ENCODE results near the gene KCMF1.

DNA sequence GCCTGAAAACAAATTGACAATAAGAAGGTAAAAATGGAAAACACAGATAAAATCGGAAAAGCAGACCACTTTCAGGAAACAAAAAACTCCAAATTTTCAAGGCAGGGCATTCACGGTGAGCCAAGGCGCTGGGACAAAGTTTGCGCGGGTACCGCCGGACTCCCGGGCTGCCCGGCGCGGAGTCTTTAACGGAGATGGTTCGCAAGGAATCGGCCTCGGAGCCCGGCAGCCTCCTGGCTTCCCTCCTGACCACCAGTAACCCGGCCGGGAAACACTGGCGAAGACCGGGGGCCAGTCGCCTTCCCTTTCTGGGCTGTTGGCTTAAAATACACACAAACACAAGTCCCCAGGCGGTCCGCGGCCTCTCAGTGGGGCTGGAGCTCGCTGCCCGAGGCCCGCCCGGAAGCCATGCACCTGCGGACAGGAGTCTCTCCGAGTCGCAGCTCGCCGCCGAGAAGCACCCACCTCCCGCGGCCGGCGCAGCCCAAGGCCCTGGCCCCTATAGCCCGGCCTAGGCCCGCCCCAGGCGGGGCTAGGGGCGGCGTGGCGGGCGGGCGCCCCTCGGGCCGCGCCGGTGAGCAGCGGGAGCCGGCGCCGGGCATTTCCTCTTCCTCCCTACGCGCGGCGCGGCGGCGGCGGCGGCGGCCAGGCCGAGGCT, 622 bp upstream of the KCMF1 start:
- TF ChIP-seq RAD21 (IDR thresholded peaks at IDR 0.05) = no peak
- TF ChIP-seq, protein P1, sequence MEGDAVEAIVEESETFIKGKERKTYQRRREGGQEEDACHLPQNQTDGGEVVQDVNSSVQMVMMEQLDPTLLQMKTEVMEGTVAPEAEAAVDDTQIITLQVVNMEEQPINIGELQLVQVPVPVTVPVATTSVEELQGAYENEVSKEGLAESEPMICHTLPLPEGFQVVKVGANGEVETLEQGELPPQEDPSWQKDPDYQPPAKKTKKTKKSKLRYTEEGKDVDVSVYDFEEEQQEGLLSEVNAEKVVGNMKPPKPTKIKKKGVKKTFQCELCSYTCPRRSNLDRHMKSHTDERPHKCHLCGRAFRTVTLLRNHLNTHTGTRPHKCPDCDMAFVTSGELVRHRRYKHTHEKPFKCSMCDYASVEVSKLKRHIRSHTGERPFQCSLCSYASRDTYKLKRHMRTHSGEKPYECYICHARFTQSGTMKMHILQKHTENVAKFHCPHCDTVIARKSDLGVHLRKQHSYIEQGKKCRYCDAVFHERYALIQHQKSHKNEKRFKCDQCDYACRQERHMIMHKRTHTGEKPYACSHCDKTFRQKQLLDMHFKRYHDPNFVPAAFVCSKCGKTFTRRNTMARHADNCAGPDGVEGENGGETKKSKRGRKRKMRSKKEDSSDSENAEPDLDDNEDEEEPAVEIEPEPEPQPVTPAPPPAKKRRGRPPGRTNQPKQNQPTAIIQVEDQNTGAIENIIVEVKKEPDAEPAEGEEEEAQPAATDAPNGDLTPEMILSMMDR (IDR thresholded peaks at IDR 0.05; ENCODE audit: low read depth, low read length, missing input control) = no peak
- no peak for TF ChIP-seq GABPA (IDR thresholded peaks at IDR 0.05 in 1 of 2, conservative IDR thresholded peaks at IDR 0.05 in 1 of 2)
- TF ChIP-seq YY1 (IDR thresholded peaks at IDR 0.05) = peak; percentile 16
- no peak for TF ChIP-seq TAF1 (conservative IDR thresholded peaks at IDR 0.05)
- TF ChIP-seq EGR1 (IDR thresholded peaks at IDR 0.05; ENCODE audit: low read depth in 2 of 2) = no peak
- TF ChIP-seq, protein P2, sequence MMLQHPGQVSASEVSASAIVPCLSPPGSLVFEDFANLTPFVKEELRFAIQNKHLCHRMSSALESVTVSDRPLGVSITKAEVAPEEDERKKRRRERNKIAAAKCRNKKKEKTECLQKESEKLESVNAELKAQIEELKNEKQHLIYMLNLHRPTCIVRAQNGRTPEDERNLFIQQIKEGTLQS (IDR thresholded peaks at IDR 0.05) = no peak
- TF ChIP-seq, protein P3, sequence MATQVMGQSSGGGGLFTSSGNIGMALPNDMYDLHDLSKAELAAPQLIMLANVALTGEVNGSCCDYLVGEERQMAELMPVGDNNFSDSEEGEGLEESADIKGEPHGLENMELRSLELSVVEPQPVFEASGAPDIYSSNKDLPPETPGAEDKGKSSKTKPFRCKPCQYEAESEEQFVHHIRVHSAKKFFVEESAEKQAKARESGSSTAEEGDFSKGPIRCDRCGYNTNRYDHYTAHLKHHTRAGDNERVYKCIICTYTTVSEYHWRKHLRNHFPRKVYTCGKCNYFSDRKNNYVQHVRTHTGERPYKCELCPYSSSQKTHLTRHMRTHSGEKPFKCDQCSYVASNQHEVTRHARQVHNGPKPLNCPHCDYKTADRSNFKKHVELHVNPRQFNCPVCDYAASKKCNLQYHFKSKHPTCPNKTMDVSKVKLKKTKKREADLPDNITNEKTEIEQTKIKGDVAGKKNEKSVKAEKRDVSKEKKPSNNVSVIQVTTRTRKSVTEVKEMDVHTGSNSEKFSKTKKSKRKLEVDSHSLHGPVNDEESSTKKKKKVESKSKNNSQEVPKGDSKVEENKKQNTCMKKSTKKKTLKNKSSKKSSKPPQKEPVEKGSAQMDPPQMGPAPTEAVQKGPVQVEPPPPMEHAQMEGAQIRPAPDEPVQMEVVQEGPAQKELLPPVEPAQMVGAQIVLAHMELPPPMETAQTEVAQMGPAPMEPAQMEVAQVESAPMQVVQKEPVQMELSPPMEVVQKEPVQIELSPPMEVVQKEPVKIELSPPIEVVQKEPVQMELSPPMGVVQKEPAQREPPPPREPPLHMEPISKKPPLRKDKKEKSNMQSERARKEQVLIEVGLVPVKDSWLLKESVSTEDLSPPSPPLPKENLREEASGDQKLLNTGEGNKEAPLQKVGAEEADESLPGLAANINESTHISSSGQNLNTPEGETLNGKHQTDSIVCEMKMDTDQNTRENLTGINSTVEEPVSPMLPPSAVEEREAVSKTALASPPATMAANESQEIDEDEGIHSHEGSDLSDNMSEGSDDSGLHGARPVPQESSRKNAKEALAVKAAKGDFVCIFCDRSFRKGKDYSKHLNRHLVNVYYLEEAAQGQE (IDR thresholded peaks at IDR 0.05) = no peak
- no peak for TF ChIP-seq SP1 (IDR thresholded peaks at IDR 0.05)
- TF ChIP-seq, protein P4, sequence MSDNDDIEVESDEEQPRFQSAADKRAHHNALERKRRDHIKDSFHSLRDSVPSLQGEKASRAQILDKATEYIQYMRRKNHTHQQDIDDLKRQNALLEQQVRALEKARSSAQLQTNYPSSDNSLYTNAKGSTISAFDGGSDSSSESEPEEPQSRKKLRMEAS (IDR thresholded peaks at IDR 0.05) = no peak
- TF ChIP-seq FOXA1 (IDR thresholded peaks at IDR 0.05) = no peak
